Central memory CD4-positive, alpha-beta T cell (primary cell): ENCODE data around the gene TAF12.
"Not testable (repeated sequence)": the region's sequence is repeated elsewhere in the genome, so short reads cannot be mapped to it uniquely, and the experiment has no call there.

Experiments
- DNase-seq: peaks from one replicate; pipeline ENCODE4 v3.0.0; 2022

TAF12 gene

GRCh38 chr1:28644494-28644893 lies 1.6 kb upstream of the TAF12 start:
- DNase-seq: no peak

GRCh38 chr1:28642056-28642846 lies 616 bp downstream of the TAF12 start:
- DNase-seq: no peak

- DNase-seq: peak; percentile 24
Observed at GRCh38 chr1:28640766-28641165, 2.1 kb downstream of the TAF12 start.

DNA sequence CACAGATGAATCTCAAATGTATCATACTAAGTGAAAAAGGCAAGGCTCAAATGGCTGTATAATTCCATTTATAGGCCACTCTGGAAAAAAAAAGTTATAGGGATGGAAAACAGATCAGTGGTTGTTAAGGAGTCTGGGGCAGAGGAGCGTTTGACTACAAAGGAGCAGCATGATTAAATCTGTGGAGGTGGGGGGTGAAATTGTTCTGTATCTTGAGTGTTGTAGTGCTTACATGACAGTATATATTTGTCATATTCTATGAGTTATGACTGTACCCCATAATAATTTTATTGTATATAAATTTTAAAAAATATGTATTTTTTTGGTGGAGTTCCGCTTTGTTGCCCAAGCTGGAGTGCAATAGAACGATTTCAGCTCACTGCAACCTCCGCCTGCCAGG lies 10.3 kb downstream of the TAF12 start:
- no peak for DNase-seq

DNA sequence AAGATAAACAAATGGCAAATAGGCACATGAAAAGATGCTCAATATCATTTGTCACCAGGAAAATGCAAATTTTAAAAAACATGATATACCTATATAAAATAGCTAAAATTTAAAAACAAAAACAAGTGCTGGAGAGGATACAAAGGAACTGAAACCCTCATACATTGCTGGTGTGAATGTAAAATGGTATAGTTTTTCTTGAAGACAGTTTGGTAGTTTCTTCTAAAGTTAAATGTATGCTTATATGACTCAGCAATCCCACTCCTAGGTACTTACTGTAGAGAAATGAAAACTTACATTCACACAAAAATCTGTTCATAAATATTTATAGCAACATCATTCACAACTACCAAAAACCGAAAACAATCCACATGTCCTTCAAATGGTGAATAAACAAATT lies 11.2 kb downstream of the TAF12 start:
- no peak for DNase-seq

GRCh38 chr1:28613175-28613574 lies 29.7 kb downstream of the TAF12 start:
- DNase-seq: no peak

GRCh38 chr1:28606771-28607170 lies 36.1 kb downstream of the TAF12 start:
- no peak for DNase-seq

DNA sequence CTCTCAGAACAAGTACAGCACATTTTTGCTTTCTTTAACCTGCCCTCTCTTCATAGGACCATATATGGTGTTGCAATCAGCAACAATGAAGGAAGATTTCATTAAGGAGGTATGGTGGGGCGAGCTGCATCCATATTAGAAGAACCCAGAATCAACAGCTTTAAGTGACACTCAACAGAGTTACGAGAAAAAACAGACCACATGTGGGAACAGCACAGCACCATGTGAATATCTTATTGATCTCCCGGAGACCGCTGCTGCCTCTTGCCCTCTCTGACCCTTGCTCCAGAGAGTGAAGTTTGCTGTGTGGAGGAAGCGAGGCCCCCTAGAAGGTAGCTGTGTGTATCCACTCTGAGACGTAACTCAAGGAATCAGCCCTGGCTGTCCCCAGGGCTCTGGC lies 37.9 kb downstream of the TAF12 start:
- no peak for DNase-seq

DNA sequence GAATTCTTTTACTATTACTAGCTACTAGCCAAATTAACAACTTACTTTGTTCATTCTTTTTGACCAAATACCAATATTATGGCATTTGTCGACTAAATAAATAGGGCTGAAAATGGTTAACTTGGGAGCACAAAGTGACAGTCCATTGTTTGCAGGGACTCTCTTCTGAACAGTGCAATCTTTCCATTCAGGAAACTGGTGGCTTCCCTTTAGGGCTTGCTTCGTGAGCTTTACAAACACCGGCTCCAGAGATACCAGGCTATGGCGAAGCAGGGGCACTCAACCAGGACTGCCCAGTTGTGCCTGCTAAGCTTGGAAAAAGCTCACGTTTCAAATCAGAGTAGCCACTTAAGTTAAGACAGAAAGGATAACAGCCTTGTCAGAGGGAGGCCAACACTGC lies 38.5 kb downstream of the TAF12 start:
- no peak for DNase-seq

GRCh38 chr1:28602536-28603439 lies 40.1 kb downstream of the TAF12 start:
- no peak for DNase-seq

DNA sequence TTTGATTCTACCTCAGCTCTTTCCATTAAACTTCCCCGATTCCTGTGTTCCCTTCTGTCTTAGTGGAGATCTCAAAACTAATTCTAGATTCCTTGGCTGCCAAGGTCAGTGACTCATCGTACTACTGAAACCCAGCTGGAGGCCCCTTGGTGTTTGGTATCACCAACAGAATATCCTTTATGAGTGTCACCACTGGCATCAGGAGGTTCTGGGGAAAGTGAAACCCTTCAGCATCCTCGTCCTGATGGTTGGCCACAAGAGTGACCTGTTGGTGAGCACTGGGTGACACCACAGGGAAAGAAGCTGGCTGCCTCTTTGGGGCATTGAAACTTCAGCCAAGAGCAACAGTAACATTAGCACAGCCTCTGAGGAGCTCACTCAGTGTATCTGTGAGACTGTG lies 41.2 kb downstream of the TAF12 start:
- no peak for DNase-seq

- not testable (repeated sequence) for DNase-seq
Observed at GRCh38 chr1:28596276-28596675, 46.6 kb downstream of the TAF12 start.

- DNase-seq: no peak
Observed at GRCh38 chr1:28595412-28596191, 47.3 kb downstream of the TAF12 start.

DNA sequence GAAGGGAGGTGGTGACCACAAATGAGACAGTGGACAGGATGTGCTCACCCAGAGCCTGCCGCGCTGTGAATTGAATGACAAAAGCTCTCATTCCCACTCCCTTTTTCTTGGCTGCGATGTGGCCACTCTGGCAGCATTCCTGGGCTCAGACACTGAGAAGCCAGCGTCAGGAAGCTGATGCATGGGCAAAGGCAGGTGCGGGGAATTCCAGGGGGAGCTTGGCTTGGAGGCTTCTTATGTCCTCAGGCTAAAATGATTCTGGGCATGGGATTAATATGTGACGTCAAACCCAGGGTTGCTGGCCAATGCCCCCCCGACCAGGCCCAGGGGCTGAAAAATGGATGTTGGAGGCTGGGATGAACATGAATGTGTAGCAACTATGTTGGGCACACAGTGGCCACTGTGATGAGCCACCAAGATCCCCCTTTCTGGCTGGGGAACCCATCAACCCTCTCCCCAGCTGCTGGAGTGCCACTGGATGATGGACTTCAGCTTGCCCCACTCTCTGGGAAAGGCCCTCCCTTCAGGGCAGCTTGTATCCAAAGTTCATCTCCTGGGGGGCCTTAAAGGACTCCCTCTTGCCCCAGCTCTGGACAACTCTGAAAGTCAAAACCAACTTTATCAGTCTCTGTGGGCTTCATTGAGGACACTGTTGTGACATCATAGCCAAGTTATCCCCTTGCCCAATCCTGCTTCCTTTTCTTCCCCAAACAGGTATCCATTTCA lies 48.0 kb downstream of the TAF12 start:
- DNase-seq: not testable (repeated sequence)

GRCh38 chr1:28593988-28594356 lies 48.9 kb downstream of the TAF12 start:
- not testable (repeated sequence) for DNase-seq

GRCh38 chr1:28592321-28593071 lies 50.4 kb downstream of the TAF12 start:
- DNase-seq: no peak

GRCh38 chr1:28591708-28592320 lies 51.1 kb downstream of the TAF12 start, which contains the start of gene RAB42:
TSS of gene RAB42 (plus strand) at chr1:28592265. CDS start at chr1:28592512, 247 bp downstream.
- DNase-seq: no peak

- DNase-seq: not testable (repeated sequence)
Observed at GRCh38 chr1:28586585-28587391, 56.1 kb downstream of the TAF12 start.

- no peak for DNase-seq
Observed at GRCh38 chr1:28582248-28582615, 60.6 kb downstream of the TAF12 start.

- peak; percentile 94 for DNase-seq
Observed at GRCh38 chr1:28581531-28582247, 61.2 kb downstream of the TAF12 start.
